HepG2 (cell line): ENCODE data around the gene HDAC10. TPM values are rescaled to one million over a fixed set of nuclear protein-coding genes. Genes with fewer than 3 reads are reported as not detected.

ENCODE experiments used
- ATAC-seq: fragments of 200-7000 bp; cut with Tn5 transposase; 3 replicates; pipeline ENCODE4 v1.9.1; 2020; ENCODE audit warnings: mild to moderate bottlenecking, moderate library complexity
- BruUV-seq: library from RNA; stranded (reverse); fragments of 400-500 nt; replicated peaks from 2 replicates; lab custom pipeline; 2021; lab: Mats Ljungman, UMichigan
- CTCF ChIA-PET: fragments of 300-600 bp; formaldehyde crosslinking; extraction: SDS; loops from one replicate; lab custom pipeline; 2021; ENCODE audit warnings: low total read pairs, inconsistent platforms, low intra/inter-chr PET ratio; lab: Yijun Ruan, JAX
- POLR2A ChIA-PET: fragments of 350-600 bp; sonication (Branson Sonifier 250); formaldehyde crosslinking; loops from one replicate; lab custom pipeline; 2020; ENCODE audit warnings: antibody characterized with exemption, inconsistent platforms; lab: Yijun Ruan, JAX
- DNase-seq: peaks from one replicate; pipeline ENCODE4 v3.0.0-alpha.2; 2015; ENCODE audit warnings: low spot score
- FAIRE-seq: peaks from 3 replicates; lab custom pipeline; 2011; peaks lifted over from hg19 to GRCh38; lab: Jason Lieb, UNC
- H2AFZ ChIP-seq: one replicate; pipeline ENCODE4 v1.6.1; 2011; ENCODE audit warnings: low read length, inconsistent platforms
- H3K27ac ChIP-seq: fragments of 300-600 bp; 3 replicates; pipeline ENCODE4 v1.8.0; 2011; ENCODE audit warnings: mixed run types, mild to moderate bottlenecking, mixed read lengths, low read length, inconsistent platforms; ENCODE audit not compliant: insufficient read depth; ENCODE audit errors: extremely low read length
- H3K27me3 ChIP-seq, 2 experiments: fragments of 200-600 bp in 1 of 2; 2 replicates in 1 of 2; 3 replicates in 1 of 2; pipeline versions ENCODE4 v1.6.0 to v1.8.0; 2011; ENCODE audit warnings: low read length in 2 of 2, mild to moderate bottlenecking in 2 of 2, moderate library complexity in 2 of 2, inconsistent platforms in 1 of 2; ENCODE audit not compliant: insufficient read depth in 2 of 2, control insufficient read depth in 1 of 2
- H3K36me3 ChIP-seq, 2 experiments: fragments of 200-600 bp in 1 of 2; replicated peaks in 1 of 2; 2 replicates in 1 of 2; 3 replicates in 1 of 2; pipeline versions ENCODE4 v1.5.1 to v1.8.0; 2011; ENCODE audit warnings: low read length in 2 of 2, inconsistent platforms in 1 of 2; ENCODE audit not compliant: insufficient read depth in 2 of 2, control insufficient read depth in 1 of 2
- H3K4me1 ChIP-seq: 2 replicates; pipeline ENCODE4 v1.5.1; 2012; ENCODE audit warnings: low read length, inconsistent platforms; ENCODE audit not compliant: insufficient read depth
- H3K4me2 ChIP-seq: 2 replicates; pipeline ENCODE4 v1.6.0; 2011; ENCODE audit warnings: low read depth, low read length, inconsistent platforms
- H3K4me3 ChIP-seq, 3 experiments: fragments of 200-600 bp in 1 of 3; sonication (generic), shearing (Covaris generic) in 1 of 3; replicated peaks in 1 of 3; 2 replicates each; pipeline ENCODE4 v1.5.1; 2011 to 2016; ENCODE audit warnings: low read length in 3 of 3, inconsistent platforms in 2 of 3, low read depth in 2 of 3, mild to moderate bottlenecking in 2 of 3, control low read depth in 1 of 3, mixed read lengths in 1 of 3; ENCODE audit not compliant: insufficient read depth in 1 of 3
- H3K79me2 ChIP-seq: one replicate; pipeline ENCODE4 v1.6.1; 2011; ENCODE audit warnings: low read length, inconsistent platforms; ENCODE audit not compliant: insufficient read depth
- H3K9ac ChIP-seq: 2 replicates; pipeline ENCODE4 v1.6.0; 2011; ENCODE audit warnings: mild to moderate bottlenecking, low read depth, low read length, inconsistent platforms; ENCODE audit not compliant: insufficient read depth
- H3K9me3 ChIP-seq: 2 replicates; pipeline ENCODE4 v1.5.1; 2012; ENCODE audit warnings: mild to moderate bottlenecking, low read length
- H4K20me1 ChIP-seq: 2 replicates; pipeline ENCODE4 v1.6.0; 2011; ENCODE audit warnings: inconsistent platforms, mild to moderate bottlenecking, low read length, moderate library complexity; ENCODE audit not compliant: insufficient read depth
- CBX1 ChIP-seq: IDR thresholded peaks from one replicate; pipeline ENCODE4 v1.6.1; 2016; ENCODE audit warnings: antibody characterized with exemption, low read depth
- MYC ChIP-seq: sonication (generic); formaldehyde crosslinking; IDR thresholded peaks from 2 replicates; pipeline ENCODE4 v1.9.0; 2021; ENCODE audit warnings: missing genetic modification reagents, borderline replicate concordance
- RBFOX2 ChIP-seq: fragments of 200-400 bp; formaldehyde crosslinking; IDR thresholded peaks from 2 replicates; pipeline ENCODE4 v1.6.1; 2017; ENCODE audit warnings: low read depth, mild to moderate bottlenecking, low read length
- ZMYM2 ChIP-seq: sonication (generic); formaldehyde crosslinking; IDR thresholded peaks from 2 replicates; pipeline ENCODE4 v1.8.0; 2022; ENCODE audit warnings: mild to moderate bottlenecking, missing genetic modification reagents
- WGBS: methylation state at CpG from one replicate; pipeline ENCODE4 v1.1.6; 2017; ENCODE audit warnings: low lambda C conversion rate; 5-methylcytosine and 5-hydroxymethylcytosine counted together
- in situ Hi-C: cut with HindIII; loops from 2 replicates; pipeline ENCODE4 v1.10.0; 2017; ENCODE audit warnings: low pct_unique_long_range_greater_than_20kb; ENCODE audit not compliant: extremely low pct_ligation_motif_present
- intact Hi-C: fragments of 100-400 bp; cut with micrococcal nuclease; formaldehyde crosslinking; loops from one replicate; pipeline ENCODE4 v1.10.0; 2022; ENCODE audit not compliant: unreplicated experiment
- polyA plus RNA-seq, 8 experiments: library from polyadenylated mRNA; depleted of rRNA in 3 of 8; stranded (reverse) in 7 of 8; unstranded in 1 of 8; fragments of >200 nt; fragmentation: Illumina TruSeq in 4 of 8; extraction: Trizol in 4 of 8; gene quantifications; 2 replicates each; pipeline versions ENCODE4 v1.2.1 to v1.2.3, GENCODE V29; 2011 to 2016; ENCODE audit warnings: low read depth in 4 of 8, missing spikeins in 1 of 8, mixed read lengths in 1 of 8; ENCODE audit not compliant: insufficient read depth in 1 of 8
- total RNA-seq, 5 experiments: library from RNA; depleted of rRNA; stranded (reverse); fragments of >200 nt; fragmentation: Illumina TruSeq; extraction: Trizol; gene quantifications; 2 replicates each; pipeline ENCODE4 v1.2.3, GENCODE V29; 2016; ENCODE audit warnings: low read depth in 1 of 5
- TF ChIP-seq, protein P1 (sequence below): IDR thresholded peaks from 2 replicates; pipeline ENCODE4 v1.6.1; 2012; ENCODE audit warnings: low read length, improper control_type of control experiment

Gene HDAC10
- total and polyA plus RNA-seq, 2 of the 13 experiments (the other 11 are each of a cell fraction or from before 2014, with no cell fraction given) = 13.9 to 14.9 TPM

- H3K9ac ChIP-seq = no peak overlapping the region
These were observed 48.1 kb upstream of the HDAC10 start for GRCh38 chr22:50298937-50299784.

More at GRCh38 chr22:50298937-50299784, 48.1 kb upstream of the HDAC10 start:
- no peaks in the 10 kb centered on the region for H3K27me3 ChIP-seq
- ChIA-PET CTCF (no interaction called here), POLR2A (interaction anchor here (3.2 kb wide), 1 partner anchor 7 kb away, joined by 24 read pairs; the partner anchor contains the start of gene PLXNB2)
- H2AFZ ChIP-seq = no peak overlapping the region
- no TSS peak for BruUV-seq
- peak overlapping the region; percentile 7; the same call in 1 of the 2 replicates for H3K4me2 ChIP-seq
- H4K20me1 ChIP-seq = peaks cover 12% of the 10 kb centered on the region; the same call in 1 of the 2 replicates
- no peaks in the 10 kb centered on the region for H3K9me3 ChIP-seq
- H3K4me3 ChIP-seq = no peak overlapping the region
- H3K36me3 ChIP-seq = no peaks in the 10 kb centered on the region; a peak in 1 of 5 replicates
- H3K27ac ChIP-seq = peak overlapping the region; percentile 68
- no peak for TF ChIP-seq CBX1
- TF ChIP-seq MYC (CRISPR knock-in tag) = no peak
- TF ChIP-seq, protein P1, sequence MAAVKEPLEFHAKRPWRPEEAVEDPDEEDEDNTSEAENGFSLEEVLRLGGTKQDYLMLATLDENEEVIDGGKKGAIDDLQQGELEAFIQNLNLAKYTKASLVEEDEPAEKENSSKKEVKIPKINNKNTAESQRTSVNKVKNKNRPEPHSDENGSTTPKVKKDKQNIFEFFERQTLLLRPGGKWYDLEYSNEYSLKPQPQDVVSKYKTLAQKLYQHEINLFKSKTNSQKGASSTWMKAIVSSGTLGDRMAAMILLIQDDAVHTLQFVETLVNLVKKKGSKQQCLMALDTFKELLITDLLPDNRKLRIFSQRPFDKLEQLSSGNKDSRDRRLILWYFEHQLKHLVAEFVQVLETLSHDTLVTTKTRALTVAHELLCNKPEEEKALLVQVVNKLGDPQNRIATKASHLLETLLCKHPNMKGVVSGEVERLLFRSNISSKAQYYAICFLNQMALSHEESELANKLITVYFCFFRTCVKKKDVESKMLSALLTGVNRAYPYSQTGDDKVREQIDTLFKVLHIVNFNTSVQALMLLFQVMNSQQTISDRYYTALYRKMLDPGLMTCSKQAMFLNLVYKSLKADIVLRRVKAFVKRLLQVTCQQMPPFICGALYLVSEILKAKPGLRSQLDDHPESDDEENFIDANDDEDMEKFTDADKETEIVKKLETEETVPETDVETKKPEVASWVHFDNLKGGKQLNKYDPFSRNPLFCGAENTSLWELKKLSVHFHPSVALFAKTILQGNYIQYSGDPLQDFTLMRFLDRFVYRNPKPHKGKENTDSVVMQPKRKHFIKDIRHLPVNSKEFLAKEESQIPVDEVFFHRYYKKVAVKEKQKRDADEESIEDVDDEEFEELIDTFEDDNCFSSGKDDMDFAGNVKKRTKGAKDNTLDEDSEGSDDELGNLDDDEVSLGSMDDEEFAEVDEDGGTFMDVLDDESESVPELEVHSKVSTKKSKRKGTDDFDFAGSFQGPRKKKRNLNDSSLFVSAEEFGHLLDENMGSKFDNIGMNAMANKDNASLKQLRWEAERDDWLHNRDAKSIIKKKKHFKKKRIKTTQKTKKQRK = no peak
- no peak for TF ChIP-seq ZMYM2 (CRISPR knock-in tag)
- no peak for TF ChIP-seq RBFOX2
- H3K4me1 ChIP-seq = peaks cover 86% of the 10 kb centered on the region
- in situ Hi-C loops (no loop called here), intact Hi-C loops (loop anchor here (10.0 kb wide), 1 partner anchor 874 kb away; no protein-coding TSS in a partner anchor)
- DNase-seq (no peak), FAIRE-seq (no peak), ATAC-seq (no peak)
- H3K79me2 ChIP-seq = peaks cover 76% of the 10 kb centered on the region
- 94% methylated on average over 45 of the region's 59 CpGs for WGBS
